K562 (cell line): ENCODE data around the gene NT5DC1. TPM values are rescaled to one million over a fixed set of nuclear protein-coding genes. Genes with fewer than 3 reads are reported as not detected.
A peak's percentile ranks its signal among the peaks of the same experiment; 100 is the strongest.

Experiments
- CEBPB ChIP-seq: fragments of 450-650 bp; IDR thresholded peaks from 2 replicates; pipeline ENCODE4 v1.6.1; 2016; ENCODE audit warnings: missing genetic modification characterization, missing compliant biosample characterization
- DDX20 ChIP-seq: fragments of 450-650 bp; IDR thresholded peaks from 2 replicates; pipeline ENCODE4 v1.6.1; 2016; ENCODE audit warnings: missing genetic modification characterization, low read depth, mild to moderate bottlenecking, missing compliant biosample characterization, moderate library complexity
- EHMT2 ChIP-seq: fragments of 450-650 bp; IDR thresholded peaks from 2 replicates; pipeline ENCODE4 v1.6.1; 2018; ENCODE audit warnings: antibody characterized with exemption
- FOXK1 ChIP-seq: sonication (generic); formaldehyde crosslinking; IDR thresholded peaks from 2 replicates; pipeline ENCODE4 v1.8.0; 2022; ENCODE audit warnings: missing genetic modification reagents, mild to moderate bottlenecking, borderline replicate concordance
- HMGN3 ChIP-seq: IDR thresholded peaks from 2 replicates; pipeline ENCODE4 v1.6.1; 2011; ENCODE audit warnings: borderline replicate concordance, low read depth, mild to moderate bottlenecking, mixed read lengths, low read length; ENCODE audit not compliant: insufficient read length; ENCODE audit errors: extremely low read depth
- HNRNPK ChIP-seq: fragments of 200-400 bp; formaldehyde crosslinking; IDR thresholded peaks from one replicate; pipeline ENCODE4 v1.6.1; 2018; ENCODE audit warnings: mild to moderate bottlenecking, low read depth, low read length; ENCODE audit not compliant: poor library complexity, severe bottlenecking
- JUN ChIP-seq, 2 experiments: sonication (generic) in 1 of 2; formaldehyde crosslinking in 1 of 2; IDR thresholded peaks; 2 replicates each; pipeline versions ENCODE4 v1.6.1 to v1.8.0; 2012 to 2022; ENCODE audit warnings: borderline replicate concordance in 2 of 2, mild to moderate bottlenecking in 2 of 2, improper control_type of control experiment in 1 of 2, low read depth in 1 of 2, low read length in 1 of 2, missing genetic modification reagents in 1 of 2
- KAT2B ChIP-seq: IDR thresholded peaks from one replicate; pipeline ENCODE4 v1.6.1; 2012; ENCODE audit warnings: low read depth, mild to moderate bottlenecking, control low read depth, inconsistent platforms, low read length, moderate library complexity
- KLF1 ChIP-seq: fragments of 450-650 bp; IDR thresholded peaks from 2 replicates; pipeline ENCODE4 v1.6.1; 2016; ENCODE audit warnings: missing genetic modification characterization, missing compliant biosample characterization
- MEF2D ChIP-seq: conservative IDR thresholded peaks from 2 replicates; pipeline ENCODE4 v1.6.1; 2016; ENCODE audit warnings: low read depth, missing genetic modification characterization, missing compliant biosample characterization
- NBN ChIP-seq: fragments of 450-650 bp; IDR thresholded peaks from 2 replicates; pipeline ENCODE4 v1.6.1; 2016; ENCODE audit warnings: low read depth, mild to moderate bottlenecking
- NFIC ChIP-seq: fragments of 450-650 bp; IDR thresholded peaks from 2 replicates; pipeline ENCODE4 v1.6.1; 2017; ENCODE audit warnings: mild to moderate bottlenecking, inconsistent platforms
- PCBP1 ChIP-seq: fragments of 200-400 bp; formaldehyde crosslinking; IDR thresholded peaks from 2 replicates; pipeline ENCODE4 v1.6.1; 2018; ENCODE audit warnings: mild to moderate bottlenecking, low read depth, low read length; ENCODE audit not compliant: poor library complexity, severe bottlenecking
- POU5F1 ChIP-seq: fragments of 150-350 bp; IDR thresholded peaks from 2 replicates; pipeline ENCODE4 v1.6.1; 2014; ENCODE audit warnings: borderline replicate concordance, low read length, low read depth, mild to moderate bottlenecking; ENCODE audit not compliant: partially characterized antibody
- PTTG1 ChIP-seq: fragments of 450-650 bp; IDR thresholded peaks from 2 replicates; pipeline ENCODE4 v1.6.1; 2016; ENCODE audit warnings: low read depth, mild to moderate bottlenecking, missing genetic modification characterization, missing compliant biosample characterization
- SNRNP70 ChIP-seq: fragments of 200-400 bp; formaldehyde crosslinking; optimal IDR thresholded peaks from 2 replicates; pipeline ENCODE3; 2017; ENCODE audit warnings: low read depth, low read length
- SUPT5H ChIP-seq: fragments of 450-650 bp; IDR thresholded peaks from 2 replicates; pipeline ENCODE4 v1.6.1; 2016
- TSC22D4 ChIP-seq: fragments of 450-650 bp; IDR thresholded peaks from 2 replicates; pipeline ENCODE4 v1.6.1; 2016; ENCODE audit warnings: missing genetic modification characterization, missing biosample characterization, control low read depth
- ZBTB17 ChIP-seq: fragments of 450-650 bp; formaldehyde crosslinking; IDR thresholded peaks from 2 replicates; pipeline ENCODE4 v1.4.0; 2020; ENCODE audit warnings: mild to moderate bottlenecking
- ZNF124 ChIP-seq: sonication (generic); formaldehyde crosslinking; IDR thresholded peaks from 2 replicates; pipeline ENCODE4 v1.8.1; 2022; ENCODE audit warnings: missing genetic modification reagents
- ZNF212 ChIP-seq: fragments of 450-650 bp; formaldehyde crosslinking; IDR thresholded peaks from 2 replicates; pipeline ENCODE4 v1.4.0; 2020; ENCODE audit warnings: mild to moderate bottlenecking
- ZNF583 ChIP-seq: fragments of 250-450 bp; sonication (Bioruptor Pico); IDR thresholded peaks from 2 replicates; pipeline ENCODE4 v1.4.0; 2020
- ZNF778 ChIP-seq: fragments of 450-650 bp; formaldehyde crosslinking; IDR thresholded peaks from 2 replicates; pipeline ENCODE4 v1.4.0; 2020; ENCODE audit warnings: mild to moderate bottlenecking, moderate library complexity
- ZNF830 ChIP-seq: fragments of 250-450 bp; sonication (Bioruptor Pico); IDR thresholded peaks from 2 replicates; pipeline ENCODE4 v1.5.0; 2021; ENCODE audit warnings: mild to moderate bottlenecking
- polyA plus RNA-seq, 8 experiments: library from polyadenylated mRNA; depleted of rRNA in 4 of 8; stranded (reverse) in 5 of 8; unstranded in 3 of 8; fragments of >200 nt; fragmentation: Nextera tagmentation in 2 of 8; fragmentation: Illumina TruSeq in 1 of 8; extraction: Ambion mirVana in 2 of 8; extraction: Trizol in 1 of 8; gene quantifications; 2 replicates each; pipeline versions ENCODE4 v1.2.1 to v1.2.3, GENCODE V29; 2011 to 2014; ENCODE audit warnings: inconsistent platforms in 1 of 8, missing spikeins in 1 of 8
- total RNA-seq, 7 experiments: library from RNA; depleted of rRNA in 6 of 7; stranded (reverse); fragments of >200 nt in 6 of 7; fragmentation: Illumina TruSeq in 2 of 7; extraction: Trizol in 2 of 7; gene quantifications; 2 replicates each; pipeline versions ENCODE4 v1.2.1 to v1.2.3, GENCODE V29; 2011 to 2021; ENCODE audit warnings: low replicate concordance in 1 of 7
- TF ChIP-seq, protein P1 (sequence below): sonication (generic); formaldehyde crosslinking; IDR thresholded peaks from 2 replicates; pipeline ENCODE4 v1.8.0; 2022; ENCODE audit warnings: missing genetic modification reagents, mild to moderate bottlenecking, borderline replicate concordance
- TF ChIP-seq, protein P2 (sequence below), 2 experiments: fragments of 450-650 bp; conservative IDR thresholded peaks; 2 replicates each; pipeline ENCODE4 v1.6.1; 2017; ENCODE audit warnings: mild to moderate bottlenecking in 2 of 2, moderate library complexity in 2 of 2
- TF ChIP-seq, protein P3 (sequence below): sonication (generic); formaldehyde crosslinking; IDR thresholded peaks from 2 replicates; pipeline ENCODE4 v1.8.0; 2022; ENCODE audit warnings: mild to moderate bottlenecking, missing genetic modification reagents

Gene NT5DC1
- total and polyA plus RNA-seq, 9 of the 15 experiments (the other 6 are each of a cell fraction or from before 2014, with no cell fraction given), result 4.9 to 28.5 (median 16.3) TPM

DNA sequence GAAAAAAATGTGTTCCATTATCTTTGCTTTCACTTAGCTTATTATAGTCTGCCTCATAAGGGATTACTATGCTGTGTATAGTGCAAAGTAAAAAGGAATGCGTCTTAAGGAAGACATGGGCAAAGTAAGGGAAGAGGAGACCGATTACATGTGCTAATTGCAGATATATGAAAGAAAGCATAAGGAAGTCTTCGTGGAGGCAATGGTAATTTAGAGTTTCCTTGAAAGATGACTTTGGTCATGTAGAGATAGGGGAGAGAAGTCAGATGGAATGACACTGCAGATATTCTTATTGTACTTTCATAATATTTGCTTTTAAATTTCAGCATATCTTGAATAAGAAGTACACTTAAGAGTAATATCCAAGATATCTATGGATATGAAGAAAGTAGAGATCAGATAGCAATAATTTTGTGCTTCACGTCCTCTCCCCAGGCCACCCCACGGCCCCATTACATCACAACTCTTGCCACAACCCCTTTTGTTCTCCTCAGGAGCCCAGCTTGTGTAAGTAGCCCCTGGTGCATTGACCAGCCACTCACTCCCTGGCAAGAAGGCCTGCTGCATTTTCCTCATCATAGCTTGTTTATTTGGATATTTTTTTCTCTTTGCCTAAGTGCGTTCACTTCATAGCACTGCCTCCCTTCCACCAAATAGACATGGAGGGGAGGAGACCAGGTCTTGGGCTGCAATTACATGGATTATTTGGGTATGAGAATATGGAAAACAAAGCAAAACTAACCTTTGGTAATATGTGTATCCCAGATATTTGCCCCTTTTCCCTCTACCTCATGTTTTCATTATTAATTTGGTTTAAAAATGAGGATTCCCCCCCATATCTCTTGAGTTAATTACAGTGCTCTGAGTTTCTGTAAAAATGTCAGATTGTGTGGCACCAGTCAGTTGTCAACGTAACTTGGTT is 56.0 kb downstream of the NT5DC1 start (continued):
- TF ChIP-seq POU5F1 (no peak), ZNF583 (CRISPR knock-in tag) (no peak), SNRNP70 (no peak), KLF1 (tag) (no peak), SUPT5H (no peak), JUN (IDR thresholded peaks at IDR 0.05; ENCODE audit: borderline replicate concordance, low read depth, low read length) (no peak), JUN (CRISPR knock-in tag; IDR thresholded peaks at IDR 0.05; ENCODE audit: borderline replicate concordance) (no peak), ZNF124 (CRISPR knock-in tag) (no peak), PTTG1 (no peak), TSC22D4 (tag) (no peak), CEBPB (peak; percentile 73), FOXK1 (CRISPR knock-in tag) (no peak), ZBTB17 (CRISPR knock-in tag) (no peak), ZNF212 (no peak), MEF2D (tag) (no peak), HNRNPK (no peak), ZNF830 (CRISPR knock-in tag) (no peak), NBN (peak; percentile 45; the same call in 1 of the 2 replicates), KAT2B (no peak), PCBP1 (no peak), HMGN3 (no peak), ZNF778 (CRISPR knock-in tag) (no peak), DDX20 (no peak), EHMT2 (peak; percentile 75), NFIC (peak; percentile 48; the same call in 1 of the 2 replicates)
- TF ChIP-seq, protein P1, sequence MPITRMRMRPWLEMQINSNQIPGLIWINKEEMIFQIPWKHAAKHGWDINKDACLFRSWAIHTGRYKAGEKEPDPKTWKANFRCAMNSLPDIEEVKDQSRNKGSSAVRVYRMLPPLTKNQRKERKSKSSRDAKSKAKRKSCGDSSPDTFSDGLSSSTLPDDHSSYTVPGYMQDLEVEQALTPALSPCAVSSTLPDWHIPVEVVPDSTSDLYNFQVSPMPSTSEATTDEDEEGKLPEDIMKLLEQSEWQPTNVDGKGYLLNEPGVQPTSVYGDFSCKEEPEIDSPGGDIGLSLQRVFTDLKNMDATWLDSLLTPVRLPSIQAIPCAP, result no peak
- TF ChIP-seq, protein P2, sequence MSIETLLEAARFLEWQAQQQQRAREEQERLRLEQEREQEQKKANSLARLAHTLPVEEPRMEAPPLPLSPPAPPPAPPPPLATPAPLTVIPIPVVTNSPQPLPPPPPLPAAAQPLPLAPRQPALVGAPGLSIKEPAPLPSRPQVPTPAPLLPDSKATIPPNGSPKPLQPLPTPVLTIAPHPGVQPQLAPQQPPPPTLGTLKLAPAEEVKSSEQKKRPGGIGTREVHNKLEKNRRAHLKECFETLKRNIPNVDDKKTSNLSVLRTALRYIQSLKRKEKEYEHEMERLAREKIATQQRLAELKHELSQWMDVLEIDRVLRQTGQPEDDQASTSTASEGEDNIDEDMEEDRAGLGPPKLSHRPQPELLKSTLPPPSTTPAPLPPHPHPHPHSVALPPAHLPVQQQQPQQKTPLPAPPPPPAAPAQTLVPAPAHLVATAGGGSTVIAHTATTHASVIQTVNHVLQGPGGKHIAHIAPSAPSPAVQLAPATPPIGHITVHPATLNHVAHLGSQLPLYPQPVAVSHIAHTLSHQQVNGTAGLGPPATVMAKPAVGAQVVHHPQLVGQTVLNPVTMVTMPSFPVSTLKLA (conservative IDR thresholded peaks at IDR 0.05), result peak; percentile 33 to 37; a peak in 1 of 4 replicates
- TF ChIP-seq, protein P3, sequence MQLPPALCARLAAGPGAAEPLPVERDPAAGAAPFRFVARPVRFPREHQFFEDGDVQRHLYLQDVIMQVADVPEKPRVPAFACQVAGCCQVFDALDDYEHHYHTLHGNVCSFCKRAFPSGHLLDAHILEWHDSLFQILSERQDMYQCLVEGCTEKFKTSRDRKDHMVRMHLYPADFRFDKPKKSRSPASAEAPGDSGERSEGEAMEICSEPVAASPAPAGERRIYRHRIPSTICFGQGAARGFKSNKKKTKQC (CRISPR knock-in tag), result no peak
